ENCODE data around the gene NSD2.

DNA sequence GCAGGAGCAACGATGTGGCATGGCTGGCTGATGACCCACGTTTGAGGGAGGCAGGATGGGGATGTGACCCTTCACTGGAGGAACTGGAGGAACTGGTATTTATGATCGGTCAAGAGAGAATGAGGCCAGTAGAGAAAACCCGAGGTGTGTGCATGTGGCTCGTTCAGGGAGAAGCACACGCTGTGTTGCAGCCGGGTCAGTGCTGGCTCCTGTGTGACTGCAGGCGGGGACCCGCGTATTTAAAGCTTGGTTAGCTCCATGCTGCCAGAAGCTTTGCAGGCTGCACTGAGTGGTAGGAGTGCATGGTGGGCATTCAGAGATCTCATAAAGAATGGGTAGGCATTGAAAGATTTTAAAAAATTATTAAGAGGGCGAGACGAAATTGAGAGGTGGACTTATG is 85.4 kb downstream of the NSD2 start:
- TF ChIP-seq POLR2AphosphoS5 (IDR thresholded peaks at IDR 0.05; ENCODE audit: low read depth, low read length) (no peak), TAF1 (IDR thresholded peaks at IDR 0.05; ENCODE audit: borderline replicate concordance, insufficient read depth, low read length) (no peak), SIN3A (IDR thresholded peaks at IDR 0.05; ENCODE audit: borderline replicate concordance, insufficient read depth, low read length) (no peak)
- TF ChIP-seq, protein P1, sequence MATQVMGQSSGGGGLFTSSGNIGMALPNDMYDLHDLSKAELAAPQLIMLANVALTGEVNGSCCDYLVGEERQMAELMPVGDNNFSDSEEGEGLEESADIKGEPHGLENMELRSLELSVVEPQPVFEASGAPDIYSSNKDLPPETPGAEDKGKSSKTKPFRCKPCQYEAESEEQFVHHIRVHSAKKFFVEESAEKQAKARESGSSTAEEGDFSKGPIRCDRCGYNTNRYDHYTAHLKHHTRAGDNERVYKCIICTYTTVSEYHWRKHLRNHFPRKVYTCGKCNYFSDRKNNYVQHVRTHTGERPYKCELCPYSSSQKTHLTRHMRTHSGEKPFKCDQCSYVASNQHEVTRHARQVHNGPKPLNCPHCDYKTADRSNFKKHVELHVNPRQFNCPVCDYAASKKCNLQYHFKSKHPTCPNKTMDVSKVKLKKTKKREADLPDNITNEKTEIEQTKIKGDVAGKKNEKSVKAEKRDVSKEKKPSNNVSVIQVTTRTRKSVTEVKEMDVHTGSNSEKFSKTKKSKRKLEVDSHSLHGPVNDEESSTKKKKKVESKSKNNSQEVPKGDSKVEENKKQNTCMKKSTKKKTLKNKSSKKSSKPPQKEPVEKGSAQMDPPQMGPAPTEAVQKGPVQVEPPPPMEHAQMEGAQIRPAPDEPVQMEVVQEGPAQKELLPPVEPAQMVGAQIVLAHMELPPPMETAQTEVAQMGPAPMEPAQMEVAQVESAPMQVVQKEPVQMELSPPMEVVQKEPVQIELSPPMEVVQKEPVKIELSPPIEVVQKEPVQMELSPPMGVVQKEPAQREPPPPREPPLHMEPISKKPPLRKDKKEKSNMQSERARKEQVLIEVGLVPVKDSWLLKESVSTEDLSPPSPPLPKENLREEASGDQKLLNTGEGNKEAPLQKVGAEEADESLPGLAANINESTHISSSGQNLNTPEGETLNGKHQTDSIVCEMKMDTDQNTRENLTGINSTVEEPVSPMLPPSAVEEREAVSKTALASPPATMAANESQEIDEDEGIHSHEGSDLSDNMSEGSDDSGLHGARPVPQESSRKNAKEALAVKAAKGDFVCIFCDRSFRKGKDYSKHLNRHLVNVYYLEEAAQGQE (IDR thresholded peaks at IDR 0.05; ENCODE audit: insufficient read depth in 1 of 2, low read depth in 2 of 2, low read length in 2 of 2): no peak

Measured in PFSK-1 (cell line).